T-helper 2 cell (primary cell): Measurements from ENCODE around the gene MS4A10.
"Not testable (repeated sequence)": the region's sequence is repeated elsewhere in the genome, so short reads cannot be mapped to it uniquely, and the experiment has no call there.

Source experiments
- DNase-seq, 5 experiments: peaks; one replicate each; pipeline versions ENCODE4 v3.0.0 to v3.0.0-alpha.2; 2012 to 2022

Gene MS4A10

DNA sequence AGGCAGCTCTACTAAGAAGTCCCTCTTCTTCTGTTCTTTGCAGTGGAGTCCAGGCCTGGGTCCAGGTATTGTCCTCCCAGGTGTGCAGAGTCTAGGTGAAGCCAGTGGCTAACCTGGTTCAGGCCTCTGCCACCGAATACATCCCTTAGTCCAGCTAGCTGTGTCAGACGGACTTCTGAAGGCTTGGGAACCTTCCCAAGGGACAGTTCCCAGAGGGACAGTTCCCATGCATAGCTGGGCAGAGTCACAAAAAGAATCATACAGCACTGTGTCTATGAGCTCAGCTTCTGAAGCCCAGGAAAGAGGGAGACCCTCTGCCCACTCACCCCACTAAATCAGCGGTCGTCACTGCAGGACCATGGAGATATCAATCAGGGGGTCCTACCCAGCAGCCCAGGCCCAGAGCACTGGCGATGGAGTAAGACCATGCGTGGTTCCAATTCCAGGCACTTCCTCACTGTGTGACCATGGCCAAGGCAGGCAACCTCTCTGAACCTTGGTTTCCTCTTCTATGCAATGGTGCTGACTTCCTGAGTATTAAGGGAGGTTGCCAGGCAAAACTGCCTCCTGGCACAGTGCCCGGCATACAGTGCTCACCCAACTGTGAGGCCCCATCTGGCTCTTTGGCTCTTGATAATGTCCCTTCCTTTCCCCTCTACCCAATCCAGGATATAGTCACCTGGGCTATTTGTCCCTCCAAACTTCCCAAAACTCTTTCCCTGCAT, 3.4 kb downstream of the MS4A10 start:
- no peak for DNase-seq

DNA sequence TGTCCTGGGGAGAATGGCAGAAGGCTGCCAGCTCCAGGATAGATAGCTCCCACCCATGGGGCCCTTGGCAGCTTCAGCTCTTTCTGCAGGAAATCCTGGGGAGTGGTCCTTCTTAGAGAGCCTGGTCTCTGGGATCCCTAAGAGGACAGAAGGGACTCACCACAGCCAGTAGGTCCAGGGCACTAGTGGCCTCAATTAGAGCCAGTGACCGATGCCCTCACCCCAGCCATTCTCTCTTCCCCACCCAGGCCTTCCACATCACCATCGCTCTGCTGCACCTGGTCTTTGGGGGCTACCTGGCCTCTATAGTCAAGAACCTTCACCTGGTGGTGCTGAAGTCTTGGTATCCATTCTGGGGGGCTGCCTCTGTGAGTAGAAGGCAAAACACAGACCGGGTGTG, 5.6 kb downstream of the MS4A10 start:
- no peak for DNase-seq

DNA sequence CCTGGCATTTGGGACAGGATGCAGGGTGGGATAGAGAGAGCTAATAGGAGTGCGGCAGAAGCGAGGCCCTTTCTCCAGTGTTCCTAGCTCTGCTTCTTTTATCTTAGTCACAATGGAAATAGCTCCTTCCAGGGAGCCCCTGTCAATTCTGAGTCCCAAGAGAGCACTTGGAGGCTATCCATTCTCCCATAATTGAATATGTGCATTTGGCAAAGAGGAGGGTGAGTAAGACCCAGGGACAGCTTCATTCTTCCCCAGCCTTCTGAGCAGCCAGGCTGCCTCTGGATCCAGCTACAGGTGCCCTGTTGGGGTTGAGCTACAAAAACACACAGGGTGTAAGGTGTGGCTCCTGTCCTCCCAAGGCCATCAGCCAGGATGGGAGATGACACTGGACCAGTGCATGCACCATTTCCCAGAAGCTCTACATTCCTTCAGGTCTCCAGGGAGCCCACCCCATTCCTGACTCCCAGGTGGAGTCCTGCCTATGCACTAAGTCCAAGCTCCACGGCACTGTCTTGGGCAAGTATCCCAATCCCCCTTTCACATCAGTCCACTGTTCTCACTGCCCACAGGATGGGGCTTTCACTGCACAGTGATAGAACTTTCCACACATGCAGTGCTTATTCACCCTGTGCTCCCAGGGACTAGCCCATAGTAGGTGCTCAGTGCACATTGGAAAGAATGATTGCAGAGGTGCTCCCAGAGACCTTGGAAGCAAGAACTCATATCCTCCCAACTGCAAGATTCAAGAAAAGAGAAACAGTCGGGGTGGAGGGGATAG, 6.2 kb downstream of the MS4A10 start:
- DNase-seq, result no peak

DNA sequence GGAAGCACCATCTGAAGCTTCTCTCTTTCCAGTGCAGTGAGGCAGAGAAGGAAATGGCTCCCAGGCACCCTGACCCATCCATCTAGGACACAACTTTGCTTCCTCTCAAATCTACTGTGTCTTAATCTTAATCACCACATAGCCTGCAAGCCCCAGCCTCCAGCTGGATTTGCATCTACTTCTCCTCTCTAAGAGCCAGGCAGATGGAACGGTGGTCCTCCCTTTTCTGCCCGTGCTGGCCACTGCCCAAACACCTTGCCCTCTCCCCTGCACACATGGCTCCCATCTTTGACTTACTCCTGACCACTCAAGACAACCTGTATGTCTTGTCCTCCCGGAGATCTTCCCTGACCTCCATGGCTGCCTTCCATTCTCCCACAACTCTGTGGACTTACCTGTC, 7.4 kb downstream of the MS4A10 start:
- no peak for DNase-seq

DNA sequence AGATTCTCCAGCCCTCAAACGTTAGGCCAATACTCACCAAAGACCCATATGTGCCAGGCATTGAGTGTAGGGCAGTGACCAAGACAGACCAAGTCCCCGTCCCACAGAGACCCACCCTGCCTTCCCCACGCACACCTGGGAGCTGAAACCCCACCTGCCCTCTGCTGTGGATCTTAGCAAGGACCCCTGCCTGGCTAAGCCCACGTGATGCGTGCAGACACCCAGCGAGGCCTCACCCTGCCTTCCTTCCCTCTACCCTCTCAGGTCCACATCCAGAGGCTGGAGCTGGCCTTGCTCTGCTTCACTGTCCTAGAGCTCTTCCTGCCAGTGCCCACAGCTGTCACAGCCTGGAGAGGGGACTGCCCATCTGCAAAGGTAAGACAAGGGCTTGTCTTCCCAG, 10.2 kb downstream of the MS4A10 start:
- no peak for DNase-seq

DNA sequence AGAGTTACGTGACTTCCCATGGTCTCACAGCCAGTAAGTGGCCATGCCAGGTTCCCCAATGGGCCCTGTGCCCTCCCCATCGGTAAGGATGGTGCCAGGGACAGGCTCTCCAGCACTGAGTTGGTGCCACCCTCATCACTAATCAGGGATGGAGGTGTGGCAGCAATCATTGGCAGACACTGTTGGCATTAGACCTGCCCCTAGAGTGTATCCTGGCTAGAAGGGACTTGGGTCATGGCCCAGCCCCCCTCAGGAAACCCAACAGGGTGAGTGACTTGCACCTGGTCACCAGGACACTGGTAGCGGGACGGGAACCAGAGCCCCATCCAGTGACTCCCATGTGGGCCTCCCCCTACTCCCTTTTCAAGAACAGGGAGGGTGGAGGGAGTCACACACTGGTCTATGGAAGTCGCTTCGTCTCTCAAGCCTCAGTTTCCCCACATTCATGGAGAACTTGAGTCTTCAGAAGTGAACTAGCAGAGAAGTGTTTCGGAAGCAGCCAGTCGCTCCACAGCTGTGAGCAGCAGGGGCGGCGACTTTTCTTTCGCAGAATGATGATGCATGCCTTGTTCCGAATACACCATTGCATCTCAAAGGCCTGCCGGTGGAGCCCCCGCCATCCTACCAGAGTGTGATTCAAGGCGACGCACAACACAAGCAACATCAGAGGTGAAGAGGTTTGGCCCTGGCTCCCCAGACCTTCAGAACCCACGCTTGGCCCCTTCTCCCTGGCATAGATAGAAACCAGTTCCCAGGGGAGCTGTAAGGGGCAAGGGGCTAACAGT, 12.9 kb downstream of the MS4A10 start:
- DNase-seq, result no peak

DNA sequence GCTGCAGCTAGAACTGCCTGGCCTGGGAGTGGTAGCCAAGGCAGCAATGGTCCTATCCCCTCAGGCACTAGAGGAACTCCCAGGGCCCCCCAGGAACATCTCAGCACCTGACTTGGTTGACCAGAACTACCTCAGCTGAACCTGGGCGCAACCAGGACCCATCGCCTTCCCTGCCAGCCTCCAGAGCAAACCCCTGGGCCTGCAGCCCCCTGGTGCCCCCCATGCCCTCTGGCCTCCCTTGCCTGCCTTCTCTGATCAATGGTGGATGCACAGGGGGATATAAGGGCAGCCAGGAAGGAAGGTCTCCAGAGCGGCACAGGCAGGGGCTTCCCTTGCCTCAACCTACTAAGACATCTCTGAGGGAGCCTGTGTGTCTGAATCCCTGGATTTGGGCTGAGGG, 13.5 kb downstream of the MS4A10 start:
- DNase-seq, result no peak

DNA sequence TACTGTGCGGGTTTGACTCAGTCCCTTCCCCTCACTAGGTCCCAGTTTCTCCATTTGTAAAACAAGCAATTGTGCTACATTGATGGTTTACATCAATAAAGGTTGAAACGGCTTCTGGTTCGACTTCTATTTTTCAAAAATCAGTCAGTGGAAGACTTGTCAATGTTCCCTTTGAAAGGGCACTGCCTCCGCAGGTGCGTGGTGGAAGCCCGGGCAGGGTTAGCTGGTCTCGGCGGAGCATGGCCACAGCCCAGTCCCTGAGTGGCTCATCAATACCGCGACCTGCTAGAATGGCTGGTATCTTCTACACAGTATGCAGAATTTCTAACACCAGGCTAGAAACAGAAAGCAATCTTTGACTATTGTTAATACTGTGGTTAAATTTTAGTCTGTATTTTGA, 16.1 kb downstream of the MS4A10 start:
- no peak for DNase-seq

DNA sequence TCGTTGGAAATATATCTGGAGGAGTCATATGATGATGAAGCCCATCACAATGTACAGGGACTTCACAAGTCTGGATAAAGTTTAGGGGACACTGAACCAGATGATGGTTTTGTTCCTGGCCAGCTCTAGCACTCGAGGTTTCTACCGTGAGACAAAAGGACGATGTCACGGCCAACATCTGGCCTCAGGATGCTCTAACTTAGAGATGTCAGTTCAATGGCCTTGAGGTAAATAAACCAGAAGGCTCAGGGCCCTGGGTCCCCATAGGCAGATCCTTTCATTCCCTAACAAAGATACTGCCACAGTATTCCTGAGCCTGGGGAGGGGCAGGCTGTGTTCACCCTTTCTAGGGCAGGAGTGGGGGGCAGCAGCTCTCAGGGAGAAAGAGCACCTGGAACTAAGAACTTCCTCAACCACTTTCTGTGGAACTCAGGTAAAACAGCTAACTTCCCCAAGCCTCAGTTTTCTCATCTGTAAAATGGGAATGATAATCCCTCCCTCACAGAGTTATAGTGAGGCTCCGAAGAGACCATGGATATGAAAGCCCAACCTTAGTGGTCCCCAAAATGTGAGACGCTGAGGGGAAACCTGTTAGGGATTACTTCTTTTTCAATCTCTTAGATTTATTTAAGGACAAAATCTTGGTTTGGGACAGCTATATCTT, 18.3 kb downstream of the MS4A10 start:
- DNase-seq, result no peak

DNA sequence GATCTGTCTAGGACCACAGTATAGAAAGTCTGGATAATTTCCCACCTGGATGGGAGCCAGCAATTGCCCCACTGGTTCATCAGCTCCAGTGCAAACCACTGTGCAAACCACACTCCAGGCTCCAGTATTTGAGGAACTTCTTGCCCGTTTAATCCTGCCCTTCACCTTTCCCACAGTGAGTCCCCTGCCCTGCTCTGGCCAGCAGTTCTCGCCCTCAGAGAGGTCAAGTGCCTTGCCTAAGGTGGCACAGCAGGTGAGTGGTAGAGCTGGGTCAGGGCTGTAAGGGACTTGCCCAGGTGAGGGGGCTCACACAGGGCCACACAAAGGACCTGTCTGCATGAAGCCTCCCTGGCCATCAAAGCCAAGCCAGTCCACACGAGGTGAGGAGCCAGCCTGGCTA, 24.1 kb downstream of the MS4A10 start:
- DNase-seq, result no peak

DNA sequence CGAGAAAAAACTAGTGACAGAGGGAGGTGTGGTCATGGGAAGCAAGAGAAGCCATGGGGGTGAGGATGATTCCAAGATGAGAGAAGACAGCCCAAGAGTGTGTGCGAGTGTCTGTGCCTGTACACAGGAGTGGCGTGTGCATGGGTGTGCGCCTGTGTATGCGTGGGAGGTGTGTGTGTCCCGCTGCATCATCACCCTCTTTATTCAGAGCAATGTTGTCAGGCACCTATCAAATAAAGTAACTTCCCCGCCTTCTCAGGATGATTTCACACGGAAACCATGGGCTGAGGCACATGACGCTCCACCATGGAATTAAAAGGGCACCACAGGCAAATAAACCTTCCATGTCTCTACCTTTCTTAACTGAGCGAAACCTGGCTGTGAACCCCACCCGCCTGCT, 24.6 kb downstream of the MS4A10 start:
- DNase-seq, result no peak

DNA sequence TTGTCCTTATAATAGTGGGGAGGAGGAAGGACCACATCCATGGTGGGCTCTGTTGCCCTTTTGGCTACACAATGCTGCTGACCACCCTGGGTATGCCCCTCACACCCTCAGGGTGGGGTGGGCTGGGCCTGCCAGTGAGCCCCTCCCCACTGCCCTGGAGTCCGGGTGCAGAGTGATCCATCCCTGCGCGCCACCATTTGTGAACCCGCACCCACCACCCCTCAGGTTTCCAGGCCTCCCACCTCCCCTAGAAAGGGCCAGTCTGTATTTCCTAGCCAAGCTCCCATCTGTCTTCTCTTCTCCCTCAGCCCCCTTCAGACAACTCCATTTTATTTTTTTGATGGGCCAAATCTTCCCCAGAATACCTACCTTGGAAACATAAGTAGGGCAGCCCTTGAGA, 25.0 kb downstream of the MS4A10 start:
- DNase-seq, result no peak

DNA sequence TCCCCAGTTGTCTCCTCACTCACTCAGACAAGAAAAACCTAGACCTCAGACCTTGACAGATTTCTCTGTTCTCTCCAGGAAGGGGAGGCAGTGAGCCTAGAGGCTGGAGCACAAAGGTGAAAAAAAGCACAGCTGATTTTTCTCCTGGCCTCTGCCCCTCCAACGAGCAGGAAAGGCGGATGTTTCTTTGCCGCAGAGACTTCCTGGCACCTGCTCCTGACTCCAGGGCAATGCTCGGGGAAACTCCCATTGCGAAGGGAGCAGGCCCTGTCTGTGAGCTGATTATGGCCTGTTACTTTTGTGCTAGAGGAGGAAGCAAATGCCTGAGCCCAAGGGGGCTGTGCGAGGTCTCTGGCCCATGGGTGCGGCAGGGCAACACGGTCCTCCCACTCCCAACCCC, 25.4 kb downstream of the MS4A10 start:
- no peak for DNase-seq

DNA sequence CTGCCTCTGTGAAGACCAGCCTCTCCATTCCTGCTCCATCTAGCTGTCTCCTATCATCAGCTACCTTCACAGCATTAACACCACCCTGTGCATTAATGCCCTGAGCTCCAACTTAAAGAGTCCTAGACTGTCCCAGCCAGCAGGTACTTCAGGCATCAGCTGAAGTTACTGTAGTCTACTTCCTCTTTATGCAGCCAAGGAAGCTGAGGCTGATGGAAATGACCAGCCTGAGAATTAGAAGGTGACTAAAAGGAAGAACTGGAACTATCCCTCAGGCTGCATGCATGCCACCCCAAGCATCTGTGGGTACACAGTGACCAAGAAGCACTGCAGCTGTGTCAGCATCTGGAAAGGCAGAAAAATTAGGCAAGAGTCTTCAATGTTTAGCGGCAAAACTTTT, 28.2 kb downstream of the MS4A10 start:
- no peak for DNase-seq

DNA sequence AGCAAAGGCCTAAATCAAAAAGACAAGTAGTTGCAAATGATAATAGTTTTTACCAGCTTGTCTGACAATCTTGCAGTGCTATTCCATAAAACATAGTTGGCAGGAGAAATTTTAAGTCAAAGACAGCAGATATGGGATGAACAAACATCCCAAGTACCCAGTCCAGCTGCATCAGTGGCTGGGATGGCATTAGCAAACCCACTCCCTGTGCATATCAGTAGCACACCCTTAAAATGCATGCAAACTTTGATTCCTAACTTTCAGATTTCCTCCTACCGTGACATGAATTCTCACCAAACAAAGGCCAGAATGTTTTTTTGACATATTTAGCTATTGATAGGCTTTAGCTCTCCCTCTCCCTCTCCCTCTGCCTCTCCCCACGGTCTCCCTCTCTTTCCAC, 29.0 kb downstream of the MS4A10 start:
- DNase-seq, result no peak

DNA sequence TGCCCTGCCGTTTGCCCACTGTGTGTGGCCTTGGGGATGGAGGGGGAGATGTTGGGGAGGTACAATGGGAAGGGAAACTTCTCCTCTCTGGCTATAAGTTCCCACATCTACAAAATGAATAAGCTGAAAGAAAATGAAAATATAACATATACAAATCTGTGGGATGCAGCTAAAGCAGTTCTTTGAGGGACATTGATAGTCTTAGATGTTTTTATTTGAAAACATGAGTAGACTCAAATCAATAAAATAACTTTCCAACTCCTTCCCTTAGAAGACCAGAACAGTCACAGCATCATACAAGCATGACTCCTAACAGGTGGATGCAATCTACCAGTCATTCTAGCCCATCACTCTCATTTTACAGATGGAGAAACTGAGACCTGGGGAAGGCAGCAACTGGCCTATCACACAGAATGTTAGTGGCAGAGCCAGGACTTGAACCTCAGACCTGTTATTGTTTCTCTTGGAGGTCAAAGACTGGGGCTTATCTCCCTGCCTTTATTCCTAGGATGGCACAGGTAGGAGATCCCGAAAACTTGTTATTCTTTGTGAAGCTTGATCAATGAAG, 31.5 kb downstream of the MS4A10 start:
- no peak for DNase-seq

DNA sequence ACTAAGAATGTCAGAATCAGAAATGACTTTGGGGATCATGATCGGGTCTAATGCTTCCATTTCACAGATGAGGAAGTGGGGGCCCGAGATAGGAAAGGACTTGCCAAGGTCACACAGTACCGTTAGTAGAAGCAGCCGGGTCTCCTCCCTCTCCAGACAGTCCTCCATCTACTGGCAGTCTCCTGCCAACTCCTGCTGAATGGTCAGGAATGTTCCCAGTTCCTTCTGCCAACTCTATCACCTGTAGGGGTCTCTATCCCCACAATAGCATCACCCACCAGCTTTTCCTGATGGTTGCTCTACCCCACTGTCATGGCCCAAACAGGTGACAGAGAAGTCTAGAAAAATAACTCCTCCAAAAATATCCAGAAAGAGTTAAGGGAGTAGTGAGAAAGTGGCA, 32.9 kb downstream of the MS4A10 start:
- DNase-seq, result no peak

DNA sequence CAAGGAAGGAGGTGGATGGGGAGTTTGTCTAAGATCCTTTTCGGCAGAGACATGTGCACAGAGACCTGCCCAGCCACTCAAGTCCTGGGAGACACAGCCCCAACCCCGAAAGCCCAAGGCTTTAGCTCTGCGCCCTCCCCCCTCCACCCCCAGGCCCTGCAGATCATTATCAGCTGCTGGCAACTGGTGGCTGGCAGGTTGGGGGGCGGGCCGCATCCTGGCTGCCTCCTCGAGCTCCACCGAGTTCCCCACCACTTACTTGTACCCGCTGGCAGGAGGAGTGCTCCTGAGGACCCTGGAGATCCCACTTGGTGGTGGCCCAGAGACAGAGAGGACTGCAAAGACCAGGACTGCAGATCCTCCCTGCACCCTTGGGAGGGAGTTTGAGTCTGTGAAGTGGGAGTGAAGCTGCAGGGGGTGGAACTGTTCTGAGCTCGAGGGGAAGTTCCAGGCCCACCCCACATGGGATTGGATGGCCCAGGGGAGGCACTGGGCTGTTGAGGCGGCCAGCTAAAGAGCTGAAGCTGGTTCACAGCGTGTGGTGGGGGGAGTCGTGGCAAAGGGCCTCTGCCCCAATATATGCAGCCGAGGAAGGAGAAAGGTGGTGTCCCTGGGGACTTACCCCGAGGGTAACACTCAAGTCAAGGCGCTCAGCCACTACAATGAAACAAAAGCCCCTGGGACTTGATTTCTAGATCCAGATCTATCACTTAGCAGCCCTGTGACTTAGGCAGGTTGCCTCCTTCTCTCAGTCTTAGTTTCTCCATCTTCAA, 36.9 kb downstream of the MS4A10 start:
- no peak for DNase-seq

DNA sequence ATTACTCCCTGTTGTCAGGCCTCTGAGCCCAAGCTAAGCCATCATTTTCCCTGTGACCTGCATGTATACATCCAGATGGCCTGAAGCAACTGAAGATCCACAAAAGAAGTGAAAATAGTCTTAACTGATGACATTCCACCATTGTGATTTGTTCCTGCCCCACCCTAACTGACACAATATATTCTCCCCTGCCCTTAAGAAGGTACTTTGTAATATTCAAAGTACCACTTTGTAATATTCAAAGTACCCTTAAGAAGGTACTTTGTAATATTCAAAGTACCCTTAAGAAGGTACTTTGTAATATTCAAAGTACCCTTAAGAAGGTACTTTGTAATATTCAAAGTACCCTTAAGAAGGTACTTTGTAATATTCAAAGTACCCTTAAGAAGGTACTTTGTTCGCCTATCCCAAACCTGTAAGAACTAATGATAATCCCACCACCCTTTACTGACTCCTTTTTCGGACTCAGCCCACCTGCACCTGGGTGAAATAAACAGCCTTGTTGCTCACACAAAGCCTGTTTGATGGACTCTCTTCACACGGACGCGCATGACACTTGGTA, 38.7 kb downstream of the MS4A10 start:
- DNase-seq, result not testable (repeated sequence)

DNA sequence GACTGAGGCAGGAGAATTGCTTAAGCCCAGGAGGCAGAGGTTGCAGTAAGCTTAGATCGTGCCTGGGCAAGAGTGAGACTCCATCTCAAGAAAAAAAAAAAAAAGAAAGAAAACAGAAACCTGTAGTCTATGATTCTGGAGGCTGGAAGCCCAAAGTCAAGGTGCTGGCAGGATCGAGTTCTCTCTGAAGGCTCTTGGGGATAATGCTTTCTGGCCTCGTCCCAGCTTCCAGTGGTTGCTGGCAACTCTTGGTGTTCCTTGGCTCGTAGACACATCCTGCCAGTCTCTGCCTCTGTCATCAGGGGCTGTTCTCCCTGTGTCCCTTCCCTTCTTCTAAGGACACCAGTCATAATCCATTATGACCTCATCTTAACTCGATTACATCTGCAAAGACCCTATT, 40.0 kb downstream of the MS4A10 start:
- DNase-seq, result no peak

DNA sequence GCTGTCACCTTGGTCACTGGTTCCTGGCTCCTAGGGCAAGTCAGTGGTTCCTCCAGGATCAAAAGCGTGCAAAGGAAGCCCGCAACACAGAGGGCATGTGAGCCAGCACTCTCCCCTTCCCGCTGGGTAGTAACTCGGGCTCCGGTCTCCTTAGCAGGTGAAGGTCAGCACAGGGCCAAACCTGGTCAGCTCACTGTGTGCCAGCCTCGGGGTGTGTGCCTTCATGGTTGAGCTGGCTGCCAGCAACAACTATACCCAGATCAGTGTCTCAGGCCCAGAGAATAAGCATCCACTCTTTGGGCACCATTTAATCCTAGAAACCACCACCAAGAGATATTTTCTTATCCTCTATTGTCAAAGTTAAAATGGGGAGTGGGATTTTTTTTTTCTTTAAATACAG, 40.7 kb downstream of the MS4A10 start:
- DNase-seq, result no peak
